Measurements from ENCODE around the gene JMY. TPM values are rescaled to one million over a fixed set of nuclear protein-coding genes. Genes with fewer than 3 reads are reported as not detected.

The JMY gene
- total RNA-seq, 1 experiment from 2014 or later = 3.5 TPM

DNA sequence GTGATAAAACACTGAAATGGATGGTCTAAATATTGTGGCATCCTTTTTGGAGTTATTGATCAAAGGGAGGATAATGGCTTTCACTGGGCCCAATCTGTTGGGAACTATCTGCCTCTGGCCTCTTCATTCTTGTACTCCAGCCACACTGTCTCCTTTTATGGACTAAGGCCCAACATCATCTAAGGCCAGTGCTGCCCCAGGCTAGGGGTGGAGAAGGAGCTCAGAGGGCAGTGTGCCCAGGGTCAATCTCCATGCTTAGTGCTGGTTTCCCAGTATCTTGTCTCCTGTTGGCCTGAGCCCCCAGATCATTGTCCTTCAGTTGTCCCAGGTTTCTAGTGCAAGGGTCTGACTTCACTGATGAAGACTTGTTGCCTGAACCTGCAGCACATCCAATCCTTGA lies 26.4 kb upstream of the JMY start:
- DNase-seq (ENCODE audit: low spot score) = no peak
- no peaks in the 10 kb centered on the region for H3K27me3 ChIP-seq (replicated peaks; ENCODE audit: insufficient read depth, low read depth, low read length, poor library complexity)
- intact Hi-C loops (cut with micrococcal nuclease; ENCODE audit: unreplicated experiment) = no loop called here
- TF ChIP-seq, protein P1, sequence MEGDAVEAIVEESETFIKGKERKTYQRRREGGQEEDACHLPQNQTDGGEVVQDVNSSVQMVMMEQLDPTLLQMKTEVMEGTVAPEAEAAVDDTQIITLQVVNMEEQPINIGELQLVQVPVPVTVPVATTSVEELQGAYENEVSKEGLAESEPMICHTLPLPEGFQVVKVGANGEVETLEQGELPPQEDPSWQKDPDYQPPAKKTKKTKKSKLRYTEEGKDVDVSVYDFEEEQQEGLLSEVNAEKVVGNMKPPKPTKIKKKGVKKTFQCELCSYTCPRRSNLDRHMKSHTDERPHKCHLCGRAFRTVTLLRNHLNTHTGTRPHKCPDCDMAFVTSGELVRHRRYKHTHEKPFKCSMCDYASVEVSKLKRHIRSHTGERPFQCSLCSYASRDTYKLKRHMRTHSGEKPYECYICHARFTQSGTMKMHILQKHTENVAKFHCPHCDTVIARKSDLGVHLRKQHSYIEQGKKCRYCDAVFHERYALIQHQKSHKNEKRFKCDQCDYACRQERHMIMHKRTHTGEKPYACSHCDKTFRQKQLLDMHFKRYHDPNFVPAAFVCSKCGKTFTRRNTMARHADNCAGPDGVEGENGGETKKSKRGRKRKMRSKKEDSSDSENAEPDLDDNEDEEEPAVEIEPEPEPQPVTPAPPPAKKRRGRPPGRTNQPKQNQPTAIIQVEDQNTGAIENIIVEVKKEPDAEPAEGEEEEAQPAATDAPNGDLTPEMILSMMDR (conservative IDR thresholded peaks at IDR 0.05; ENCODE audit: low read depth, low read length) = no peak
- TF ChIP-seq EZH2 (IDR thresholded peaks at IDR 0.05; ENCODE audit: borderline replicate concordance, low read depth, low read length, poor library complexity, severe bottlenecking) = no peak
- POLR2A ChIA-PET (ENCODE audit: low non-redundant PET) = no interaction called here
- H3K4me1 ChIP-seq (ENCODE audit: insufficient read depth, low read length, poor library complexity, severe bottlenecking) = no peaks in the 10 kb centered on the region
- no peak overlapping the region for H3K27ac ChIP-seq (ENCODE audit: low read depth, low read length, poor library complexity, severe bottlenecking)
- CTCF ChIA-PET = no interaction called here
- no TSS peak for BruUV-seq (replicated peaks)
- H3K9me3 ChIP-seq (ENCODE audit: low read depth, low read length, poor library complexity, severe bottlenecking) = no peaks in the 10 kb centered on the region
- H3K36me3 ChIP-seq (ENCODE audit: insufficient read depth, low read length, poor library complexity, severe bottlenecking) = no peaks in the 10 kb centered on the region
- H3K4me3 ChIP-seq (ENCODE audit: low read depth, low read length, poor library complexity, severe bottlenecking) = no peak overlapping the region

DNA sequence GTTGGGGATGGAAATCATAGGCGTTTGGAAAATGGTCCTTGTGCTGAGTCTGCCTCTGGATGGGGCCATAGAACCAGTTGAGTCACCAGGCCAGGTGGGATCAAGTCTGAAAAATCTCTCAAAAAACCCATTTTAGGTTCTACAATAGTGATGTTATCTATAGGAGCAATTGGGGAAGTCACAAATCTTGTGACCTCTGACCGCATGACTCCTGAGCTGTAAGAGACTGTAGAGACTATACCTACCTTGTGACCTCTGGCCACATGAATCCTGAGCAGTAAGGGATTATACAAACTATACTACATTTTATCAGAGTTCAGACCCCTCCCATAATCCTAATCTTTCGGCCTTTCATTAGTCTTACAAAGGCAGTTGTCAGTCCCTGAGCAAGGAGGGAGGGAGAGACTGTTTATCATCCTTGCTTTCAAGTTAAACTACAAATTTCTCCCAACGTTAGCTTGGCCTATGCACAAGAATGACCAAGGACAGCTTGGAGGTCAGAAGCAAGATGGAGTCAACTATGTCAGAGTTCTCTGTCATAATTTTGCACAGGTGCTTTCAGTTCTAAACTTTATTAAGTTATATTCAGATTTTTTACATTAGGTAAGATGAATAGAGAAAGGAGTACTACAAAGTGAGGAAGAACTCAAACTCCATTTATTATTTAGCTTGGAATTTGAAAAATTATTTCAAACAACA lies 11.5 kb upstream of the JMY start:
- POLR2A ChIA-PET (ENCODE audit: low non-redundant PET) = no interaction called here
- no peak overlapping the region for H3K4me3 ChIP-seq (ENCODE audit: low read depth, low read length, poor library complexity, severe bottlenecking)
- CTCF ChIA-PET = no interaction called here
- no peak overlapping the region for H3K27ac ChIP-seq (ENCODE audit: low read depth, low read length, poor library complexity, severe bottlenecking)
- no TSS peak for BruUV-seq (replicated peaks)
- intact Hi-C loops (cut with micrococcal nuclease; ENCODE audit: unreplicated experiment) = no loop called here
- no peaks in the 10 kb centered on the region for H3K36me3 ChIP-seq (ENCODE audit: insufficient read depth, low read length, poor library complexity, severe bottlenecking)
- no peak for DNase-seq (ENCODE audit: low spot score)
- no peaks in the 10 kb centered on the region for H3K27me3 ChIP-seq (replicated peaks; ENCODE audit: insufficient read depth, low read depth, low read length, poor library complexity)
- no peaks in the 10 kb centered on the region for H3K9me3 ChIP-seq (ENCODE audit: low read depth, low read length, poor library complexity, severe bottlenecking)
- no peaks in the 10 kb centered on the region for H3K4me1 ChIP-seq (ENCODE audit: insufficient read depth, low read length, poor library complexity, severe bottlenecking)
- TF ChIP-seq, protein P1 (conservative IDR thresholded peaks at IDR 0.05; ENCODE audit: low read depth, low read length) = no peak
- no peak for TF ChIP-seq EZH2 (IDR thresholded peaks at IDR 0.05; ENCODE audit: borderline replicate concordance, low read depth, low read length, poor library complexity, severe bottlenecking)

DNA sequence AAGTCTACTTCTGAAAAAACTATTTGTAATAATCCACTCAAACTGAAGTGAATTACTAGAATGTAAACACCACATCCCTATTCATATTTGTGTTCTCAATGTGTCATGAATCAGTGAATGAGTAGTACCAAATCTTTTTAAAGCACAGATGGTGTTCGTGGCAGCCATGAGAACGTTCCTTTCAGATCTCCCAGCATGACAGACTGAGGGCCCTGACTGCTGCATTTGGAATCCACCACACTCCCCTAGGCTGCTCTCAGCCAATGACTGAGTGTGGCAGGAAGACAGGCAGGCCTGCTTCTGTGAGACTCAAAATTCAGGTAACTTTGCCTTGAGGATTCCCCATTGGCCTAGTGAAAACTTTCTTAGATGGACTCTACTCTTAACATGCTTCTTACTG lies 10.9 kb upstream of the JMY start:
- no TSS peak for BruUV-seq (replicated peaks)
- intact Hi-C loops (cut with micrococcal nuclease; ENCODE audit: unreplicated experiment) = no loop called here
- no peaks in the 10 kb centered on the region for H3K27me3 ChIP-seq (replicated peaks; ENCODE audit: insufficient read depth, low read depth, low read length, poor library complexity)
- H3K4me3 ChIP-seq (ENCODE audit: low read depth, low read length, poor library complexity, severe bottlenecking) = no peak overlapping the region
- H3K27ac ChIP-seq (ENCODE audit: low read depth, low read length, poor library complexity, severe bottlenecking) = no peak overlapping the region
- no peaks in the 10 kb centered on the region for H3K9me3 ChIP-seq (ENCODE audit: low read depth, low read length, poor library complexity, severe bottlenecking)
- DNase-seq (ENCODE audit: low spot score) = no peak
- ChIA-PET CTCF (no interaction called here), POLR2A (ENCODE audit: low non-redundant PET) (no interaction called here)
- H3K4me1 ChIP-seq (ENCODE audit: insufficient read depth, low read length, poor library complexity, severe bottlenecking) = no peaks in the 10 kb centered on the region
- TF ChIP-seq EZH2 (IDR thresholded peaks at IDR 0.05; ENCODE audit: borderline replicate concordance, low read depth, low read length, poor library complexity, severe bottlenecking) = no peak
- TF ChIP-seq, protein P1 (conservative IDR thresholded peaks at IDR 0.05; ENCODE audit: low read depth, low read length) = no peak
- H3K36me3 ChIP-seq (ENCODE audit: insufficient read depth, low read length, poor library complexity, severe bottlenecking) = no peaks in the 10 kb centered on the region

Data from A673 (cell line).